Fibroblast of the aortic adventitia (primary cell): ENCODE data around the gene KRTAP5-3. TPM values are rescaled to one million over a fixed set of nuclear protein-coding genes. Genes with fewer than 3 reads are reported as not detected.
"Not testable (repeated sequence)": the region's sequence is repeated elsewhere in the genome, so short reads cannot be mapped to it uniquely, and the experiment has no call there.

Experiments
- DNase-seq: peaks from one replicate; pipeline ENCODE4 v3.0.0-alpha.2; 2010; ENCODE audit warnings: low read depth
- H3K4me3 ChIP-seq: 2 replicates; pipeline ENCODE4 v1.5.1; 2011; ENCODE audit warnings: low read depth, mild to moderate bottlenecking, control low read depth, low read length, moderate library complexity
- total RNA-seq: library from RNA; depleted of rRNA; stranded (reverse); fragments of >200 nt; gene quantifications from 2 replicates; pipeline ENCODE4 v1.2.3, GENCODE V29; 2012; ENCODE audit warnings: low replicate concordance
- TF ChIP-seq, protein P1 (sequence below): IDR thresholded peaks from 2 replicates; pipeline ENCODE4 v1.5.1; 2011; ENCODE audit warnings: mild to moderate bottlenecking, low read length, control low read depth, inconsistent platforms; ENCODE audit not compliant: insufficient read depth

KRTAP5-3 gene
- total RNA-seq, 1 donor, result not detected

DNA sequence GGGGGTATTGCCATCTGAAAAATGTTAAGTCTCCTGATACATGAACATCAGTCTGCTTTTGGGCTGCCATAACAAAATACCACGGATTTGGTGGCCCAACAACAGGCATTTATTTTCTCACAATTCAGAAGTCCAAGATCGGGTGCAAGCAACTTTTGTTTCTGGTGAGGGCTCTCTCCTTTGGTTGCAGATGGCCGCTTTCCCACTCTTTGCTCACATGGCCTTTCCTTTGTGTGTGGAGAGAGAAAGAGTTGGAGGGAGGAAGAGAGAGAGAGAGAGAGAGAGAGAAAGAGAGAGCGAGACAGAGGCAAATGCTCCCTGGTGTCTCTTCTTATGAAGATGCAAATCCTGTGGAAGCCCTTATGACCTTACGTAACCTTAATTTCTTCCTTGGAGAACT, 7.6 kb downstream of the KRTAP5-3 start:
- no peak for DNase-seq
- TF ChIP-seq, protein P1, sequence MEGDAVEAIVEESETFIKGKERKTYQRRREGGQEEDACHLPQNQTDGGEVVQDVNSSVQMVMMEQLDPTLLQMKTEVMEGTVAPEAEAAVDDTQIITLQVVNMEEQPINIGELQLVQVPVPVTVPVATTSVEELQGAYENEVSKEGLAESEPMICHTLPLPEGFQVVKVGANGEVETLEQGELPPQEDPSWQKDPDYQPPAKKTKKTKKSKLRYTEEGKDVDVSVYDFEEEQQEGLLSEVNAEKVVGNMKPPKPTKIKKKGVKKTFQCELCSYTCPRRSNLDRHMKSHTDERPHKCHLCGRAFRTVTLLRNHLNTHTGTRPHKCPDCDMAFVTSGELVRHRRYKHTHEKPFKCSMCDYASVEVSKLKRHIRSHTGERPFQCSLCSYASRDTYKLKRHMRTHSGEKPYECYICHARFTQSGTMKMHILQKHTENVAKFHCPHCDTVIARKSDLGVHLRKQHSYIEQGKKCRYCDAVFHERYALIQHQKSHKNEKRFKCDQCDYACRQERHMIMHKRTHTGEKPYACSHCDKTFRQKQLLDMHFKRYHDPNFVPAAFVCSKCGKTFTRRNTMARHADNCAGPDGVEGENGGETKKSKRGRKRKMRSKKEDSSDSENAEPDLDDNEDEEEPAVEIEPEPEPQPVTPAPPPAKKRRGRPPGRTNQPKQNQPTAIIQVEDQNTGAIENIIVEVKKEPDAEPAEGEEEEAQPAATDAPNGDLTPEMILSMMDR, result no peak

DNA sequence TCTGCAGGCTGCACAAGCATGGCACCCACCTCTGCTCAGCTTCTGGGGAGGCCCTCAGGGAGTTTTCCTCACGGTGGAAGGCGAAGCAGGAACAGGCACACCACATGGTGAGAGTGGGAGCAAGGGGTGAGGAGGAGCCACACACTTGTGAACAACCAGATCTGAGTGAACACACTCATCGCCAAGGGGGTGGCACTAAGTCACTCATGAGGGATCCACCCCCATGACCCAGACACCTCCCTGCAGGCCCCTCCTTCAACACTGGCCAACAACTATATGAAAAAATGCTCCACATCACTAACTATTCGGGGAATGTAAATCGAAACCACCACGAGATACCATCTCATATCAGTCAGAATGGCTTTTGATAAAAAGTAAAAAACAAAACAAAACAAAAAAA, 9.4 kb downstream of the KRTAP5-3 start:
- TF ChIP-seq, protein P1, result no peak
- no peak overlapping the region for H3K4me3 ChIP-seq
- no peak for DNase-seq

More for the DNA sequence above, 7.6 kb downstream of the KRTAP5-3 start:
- no peak overlapping the region for H3K4me3 ChIP-seq

DNA sequence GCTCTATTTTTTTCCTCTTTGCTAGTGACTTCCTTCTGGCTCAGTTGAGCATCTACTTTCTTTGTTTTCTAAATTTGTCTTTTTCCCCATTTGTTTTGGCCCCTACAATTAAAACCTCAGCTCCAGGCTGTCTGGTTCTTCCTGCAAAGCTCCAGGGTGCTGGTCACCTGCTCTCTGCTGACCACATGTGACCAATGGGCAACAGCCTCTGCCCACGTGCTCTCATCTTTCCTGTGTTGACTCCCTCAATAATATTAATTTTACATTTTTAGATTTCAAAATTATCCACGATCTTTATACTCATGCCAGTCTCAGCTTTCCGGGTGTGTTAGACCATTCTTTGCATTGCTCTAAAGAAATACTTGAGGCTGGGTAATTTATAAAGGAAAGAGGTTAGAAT, 9.9 kb downstream of the KRTAP5-3 start:
- not testable (repeated sequence) for DNase-seq

DNA sequence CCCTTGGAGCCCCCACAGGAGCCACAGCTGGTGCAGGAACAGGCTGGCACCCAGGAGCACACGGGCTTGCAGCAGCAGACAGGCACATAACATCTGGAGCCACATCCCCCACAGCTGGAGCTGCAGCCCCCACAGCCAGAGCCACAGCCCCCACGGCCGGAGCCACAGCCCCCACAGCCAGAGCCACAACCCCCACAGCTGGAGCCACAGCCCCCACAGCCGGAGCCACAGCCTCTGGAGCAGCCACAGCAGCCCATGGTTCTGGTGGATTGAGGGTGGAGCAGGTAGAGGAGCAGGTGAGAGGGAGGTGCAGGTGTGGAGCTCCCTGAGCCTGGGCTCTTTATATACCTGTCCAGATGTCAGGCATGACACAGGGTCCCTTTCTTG, 10.3 kb downstream of the KRTAP5-3 start, which contains the start of gene KRTAP5-2:
Gene KRTAP5-2, minus strand, starts transcription at position 301 of the 387 bp plus-strand sequence. Its CDS starts 44 bp downstream, at position 257.
- H3K4me3 ChIP-seq, result no peak within 1 kb of the TSS
- no peak for DNase-seq
- TF ChIP-seq, protein P1, result no peak

More for the DNA sequence above, 9.9 kb downstream of the KRTAP5-3 start:
- H3K4me3 ChIP-seq, result not testable (repeated sequence)

DNA sequence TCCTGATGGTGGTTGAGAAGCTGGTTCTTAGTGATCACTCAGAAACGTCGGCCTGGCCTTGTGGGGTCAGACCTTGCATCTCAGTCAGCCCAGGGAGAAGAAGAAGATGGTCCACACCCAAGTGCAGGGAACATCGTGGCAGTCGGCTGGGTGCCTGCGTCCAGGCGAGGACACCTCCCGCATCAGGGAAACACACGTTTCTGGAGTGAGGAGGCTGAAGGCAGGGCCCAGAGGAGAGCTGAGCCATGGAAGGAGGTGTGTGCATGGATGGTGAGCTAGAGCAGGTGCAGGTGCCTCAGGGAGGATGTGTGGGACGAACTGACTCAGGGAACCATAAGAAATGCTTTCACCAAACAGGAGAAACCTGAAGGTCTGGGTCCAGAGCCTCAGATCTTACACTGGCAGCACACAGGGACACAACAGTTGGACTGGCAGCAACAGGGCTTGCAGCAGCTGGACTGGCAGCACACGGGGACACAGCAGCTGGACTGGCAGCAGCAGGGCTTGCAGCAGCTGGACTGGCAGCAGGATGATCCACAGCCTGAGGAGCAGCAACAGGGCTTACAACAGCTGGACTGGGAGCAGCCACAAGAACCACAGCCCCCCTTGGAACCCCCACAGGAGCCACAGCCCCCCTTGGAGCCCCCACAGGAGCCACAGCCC, 10.8 kb downstream of the KRTAP5-3 start:
- TF ChIP-seq, protein P1, result no peak
- DNase-seq, result no peak
- no peak overlapping the region for H3K4me3 ChIP-seq

DNA sequence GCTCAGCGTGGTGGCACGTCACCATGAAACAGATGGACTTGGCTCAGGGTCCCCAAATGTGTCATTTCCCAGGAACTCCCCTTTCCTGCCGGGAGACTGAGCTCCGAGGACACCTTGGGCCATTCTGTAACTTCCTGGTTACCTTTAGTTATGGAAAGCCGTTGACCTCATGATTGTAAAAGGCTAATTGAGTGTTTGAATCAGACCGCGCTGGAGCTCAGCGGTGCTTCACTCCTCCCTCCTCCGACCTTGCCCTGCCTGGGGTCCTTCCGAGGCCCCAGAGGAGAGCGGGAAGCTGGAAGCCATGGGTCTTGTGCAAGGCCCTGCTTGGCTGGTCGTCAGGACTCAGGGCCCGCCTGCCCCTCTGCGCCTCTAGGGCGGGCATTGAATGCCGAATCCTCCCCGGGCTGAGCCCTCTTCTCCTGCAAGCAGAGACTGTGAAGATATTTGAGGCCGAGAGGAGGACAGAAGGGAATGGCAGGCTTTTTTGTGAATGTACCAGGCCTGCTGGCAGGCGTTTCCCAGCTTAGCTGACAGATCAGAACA, 11.6 kb downstream of the KRTAP5-3 start:
- H3K4me3 ChIP-seq, DNase-seq: not testable (repeated sequence)

DNA sequence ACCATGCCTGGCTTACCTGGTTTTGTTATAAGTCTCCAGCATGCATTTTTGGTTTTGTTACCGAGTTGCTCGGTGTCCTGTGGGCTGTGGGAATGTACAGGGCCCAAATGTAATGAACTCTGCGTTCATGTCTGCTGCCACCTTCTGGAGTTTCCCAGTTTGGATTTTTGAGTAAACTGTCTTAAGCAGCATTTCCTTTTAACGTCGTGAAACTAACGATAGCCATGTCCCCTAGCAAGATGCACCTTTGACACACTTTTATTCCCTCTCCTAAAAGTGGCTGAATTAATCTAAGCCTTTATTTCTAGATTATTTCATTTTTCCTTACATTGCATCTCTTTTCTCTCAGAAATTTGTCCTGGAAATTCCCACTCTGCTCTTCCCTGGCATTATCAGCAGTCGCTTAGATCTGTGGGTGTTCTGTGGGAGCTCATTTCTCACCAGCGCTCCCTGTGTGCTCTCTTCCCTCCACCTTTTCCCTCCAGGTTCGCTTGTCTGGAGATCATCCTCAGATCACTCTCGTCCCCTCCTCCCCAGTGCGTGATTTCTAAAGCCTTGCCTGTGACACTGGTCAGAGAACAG, 12.2 kb downstream of the KRTAP5-3 start:
- peak; percentile 14 for DNase-seq
- not testable (repeated sequence) for H3K4me3 ChIP-seq

DNA sequence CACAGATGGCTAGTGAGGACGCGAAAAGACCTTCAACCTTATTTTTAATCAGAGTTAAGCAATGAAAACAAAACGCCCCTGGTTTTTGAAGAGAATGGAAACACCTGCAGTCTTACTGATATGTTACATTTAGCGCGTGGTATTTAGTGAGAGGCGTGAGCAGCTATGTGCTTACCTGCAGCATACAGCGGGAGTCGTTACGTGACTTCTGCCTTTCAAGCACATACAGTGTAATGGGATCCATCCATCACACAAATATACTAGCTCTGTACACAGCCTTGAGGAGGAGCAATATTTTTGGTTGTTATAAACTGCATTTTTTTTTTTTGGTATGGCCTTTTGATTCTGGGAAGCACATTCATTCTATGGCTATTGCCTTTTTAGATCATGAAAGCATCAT, 15.6 kb downstream of the KRTAP5-3 start:
- no peak for DNase-seq
- H3K4me3 ChIP-seq, result no peak overlapping the region
- TF ChIP-seq, protein P1, result no peak
